ENCODE results near the gene UBE2D2. TPM values are rescaled to one million over a fixed set of nuclear protein-coding genes. Genes with fewer than 3 reads are reported as not detected.
"Not testable (repeated sequence)": the region's sequence is repeated elsewhere in the genome, so short reads cannot be mapped to it uniquely, and the experiment has no call there.

UBE2D2 gene
- polyA plus RNA-seq, 1 donor = 125 TPM

- Histone ChIP-seq H3K27ac (ENCODE audit: low read length) (no peak overlapping the region), H3K9me3 (ENCODE audit: control insufficient read depth, low read depth, low read length) (no peaks in the 10 kb centered on the region), H3K27me3 (ENCODE audit: control insufficient read depth, insufficient read depth, low read length) (no peaks in the 10 kb centered on the region), H3K4me1 (ENCODE audit: control insufficient read depth, insufficient read depth, low read length) (no peaks in the 10 kb centered on the region), H3K36me3 (ENCODE audit: control insufficient read depth, insufficient read depth, low read length) (no peaks in the 10 kb centered on the region), H3K4me3 (ENCODE audit: low read length) (no peak overlapping the region)
- WGBS (ENCODE audit: insufficient coverage, low lambda C conversion rate) = no CpG with 5 or more reads among the region's 4 CpGs
- no peak for DNase-seq
Measured at GRCh38 chr5:139524446-139524845, 36.7 kb upstream of the UBE2D2 start.

GRCh38 chr5:139524940-139525585 is 36.1 kb upstream of the UBE2D2 start:
- Histone ChIP-seq H3K9me3 (ENCODE audit: control insufficient read depth, low read depth, low read length) (no peaks in the 10 kb centered on the region), H3K4me3 (ENCODE audit: low read length) (no peak overlapping the region), H3K4me1 (ENCODE audit: control insufficient read depth, insufficient read depth, low read length) (no peaks in the 10 kb centered on the region), H3K27me3 (ENCODE audit: control insufficient read depth, insufficient read depth, low read length) (no peaks in the 10 kb centered on the region), H3K36me3 (ENCODE audit: control insufficient read depth, insufficient read depth, low read length) (no peaks in the 10 kb centered on the region), H3K27ac (ENCODE audit: low read length) (no peak overlapping the region)
- DNase-seq = no peak
- 80% methylated on average over 1 of the region's 2 CpGs for WGBS (ENCODE audit: insufficient coverage, low lambda C conversion rate)

- WGBS (ENCODE audit: insufficient coverage, low lambda C conversion rate) = no CpG with 5 or more reads among the region's 12 CpGs
- not testable (repeated sequence) for H3K27ac ChIP-seq (ENCODE audit: low read length); H3K9me3 ChIP-seq (ENCODE audit: control insufficient read depth, low read depth, low read length); H3K27me3 ChIP-seq (ENCODE audit: control insufficient read depth, insufficient read depth, low read length); H3K36me3 ChIP-seq (ENCODE audit: control insufficient read depth, insufficient read depth, low read length); H3K4me1 ChIP-seq (ENCODE audit: control insufficient read depth, insufficient read depth, low read length); DNase-seq; H3K4me3 ChIP-seq (ENCODE audit: low read length)
Measured at GRCh38 chr5:139525586-139526308, 35.4 kb upstream of the UBE2D2 start.

- not testable (repeated sequence) for H3K9me3 ChIP-seq (ENCODE audit: control insufficient read depth, low read depth, low read length); H3K4me3 ChIP-seq (ENCODE audit: low read length); H3K27ac ChIP-seq (ENCODE audit: low read length); H3K27me3 ChIP-seq (ENCODE audit: control insufficient read depth, insufficient read depth, low read length); H3K36me3 ChIP-seq (ENCODE audit: control insufficient read depth, insufficient read depth, low read length); DNase-seq; H3K4me1 ChIP-seq (ENCODE audit: control insufficient read depth, insufficient read depth, low read length)
- WGBS (ENCODE audit: insufficient coverage, low lambda C conversion rate) = 93% methylated on average over 3 of the region's 22 CpGs
Measured at GRCh38 chr5:139526309-139527089, 34.6 kb upstream of the UBE2D2 start.

- H3K27ac ChIP-seq (ENCODE audit: low read length); H3K4me3 ChIP-seq (ENCODE audit: low read length); H3K4me1 ChIP-seq (ENCODE audit: control insufficient read depth, insufficient read depth, low read length); H3K9me3 ChIP-seq (ENCODE audit: control insufficient read depth, low read depth, low read length); H3K27me3 ChIP-seq (ENCODE audit: control insufficient read depth, insufficient read depth, low read length); DNase-seq; H3K36me3 ChIP-seq (ENCODE audit: control insufficient read depth, insufficient read depth, low read length): not testable (repeated sequence)
- WGBS (ENCODE audit: insufficient coverage, low lambda C conversion rate) = no CpG with 5 or more reads among the region's 2 CpGs
Measured at GRCh38 chr5:139527090-139527470, 34.1 kb upstream of the UBE2D2 start.

GRCh38 chr5:139527896-139528467 is 33.2 kb upstream of the UBE2D2 start:
- H3K9me3 ChIP-seq (ENCODE audit: control insufficient read depth, low read depth, low read length); H3K36me3 ChIP-seq (ENCODE audit: control insufficient read depth, insufficient read depth, low read length); H3K4me1 ChIP-seq (ENCODE audit: control insufficient read depth, insufficient read depth, low read length); H3K27me3 ChIP-seq (ENCODE audit: control insufficient read depth, insufficient read depth, low read length); H3K27ac ChIP-seq (ENCODE audit: low read length); DNase-seq; H3K4me3 ChIP-seq (ENCODE audit: low read length): not testable (repeated sequence)
- WGBS (ENCODE audit: insufficient coverage, low lambda C conversion rate) = 60% methylated on average over 2 of the region's 7 CpGs

- H3K4me3 ChIP-seq (ENCODE audit: low read length); H3K36me3 ChIP-seq (ENCODE audit: control insufficient read depth, insufficient read depth, low read length); H3K27me3 ChIP-seq (ENCODE audit: control insufficient read depth, insufficient read depth, low read length); H3K9me3 ChIP-seq (ENCODE audit: control insufficient read depth, low read depth, low read length); H3K4me1 ChIP-seq (ENCODE audit: control insufficient read depth, insufficient read depth, low read length); H3K27ac ChIP-seq (ENCODE audit: low read length); DNase-seq: not testable (repeated sequence)
- WGBS (ENCODE audit: insufficient coverage, low lambda C conversion rate) = no CpG with 5 or more reads among the region's 8 CpGs
Measured at GRCh38 chr5:139528695-139529094, 32.4 kb upstream of the UBE2D2 start.

- DNase-seq; H3K27me3 ChIP-seq (ENCODE audit: control insufficient read depth, insufficient read depth, low read length); H3K27ac ChIP-seq (ENCODE audit: low read length); H3K9me3 ChIP-seq (ENCODE audit: control insufficient read depth, low read depth, low read length); H3K4me1 ChIP-seq (ENCODE audit: control insufficient read depth, insufficient read depth, low read length); H3K36me3 ChIP-seq (ENCODE audit: control insufficient read depth, insufficient read depth, low read length); H3K4me3 ChIP-seq (ENCODE audit: low read length): not testable (repeated sequence)
- no CpG with 5 or more reads among the region's 2 CpGs for WGBS (ENCODE audit: insufficient coverage, low lambda C conversion rate)
Measured at GRCh38 chr5:139530079-139530478, 31.1 kb upstream of the UBE2D2 start.

GRCh38 chr5:139531772-139532169 is 29.4 kb upstream of the UBE2D2 start:
- Histone ChIP-seq H3K4me3 (ENCODE audit: low read length) (no peak overlapping the region), H3K4me1 (ENCODE audit: control insufficient read depth, insufficient read depth, low read length) (no peaks in the 10 kb centered on the region), H3K27me3 (ENCODE audit: control insufficient read depth, insufficient read depth, low read length) (no peaks in the 10 kb centered on the region), H3K27ac (ENCODE audit: low read length) (no peak overlapping the region), H3K36me3 (ENCODE audit: control insufficient read depth, insufficient read depth, low read length) (no peaks in the 10 kb centered on the region), H3K9me3 (ENCODE audit: control insufficient read depth, low read depth, low read length) (no peaks in the 10 kb centered on the region)
- DNase-seq = no peak
- no CpG with 5 or more reads among the region's 3 CpGs for WGBS (ENCODE audit: insufficient coverage, low lambda C conversion rate)

GRCh38 chr5:139543423-139543991 is 17.6 kb upstream of the UBE2D2 start:
- H3K9me3 ChIP-seq (ENCODE audit: control insufficient read depth, low read depth, low read length) = no peaks in the 10 kb centered on the region
- H3K36me3 ChIP-seq (ENCODE audit: control insufficient read depth, insufficient read depth, low read length) = no peaks in the 10 kb centered on the region
- H3K4me1 ChIP-seq (ENCODE audit: control insufficient read depth, insufficient read depth, low read length) = no peaks in the 10 kb centered on the region
- DNase-seq = peak; percentile 19 to 59
- no peaks in the 10 kb centered on the region for H3K27me3 ChIP-seq (ENCODE audit: control insufficient read depth, insufficient read depth, low read length)
- H3K27ac ChIP-seq (ENCODE audit: low read length) = no peak overlapping the region
- peak overlapping the region; percentile 24 for H3K4me3 ChIP-seq (ENCODE audit: low read length)
- WGBS (ENCODE audit: insufficient coverage, low lambda C conversion rate) = no CpG with 5 or more reads among the region's 24 CpGs

All from large intestine (tissue), 3 donors.